ENCODE data around the gene RORB.

Gene RORB

GRCh38 chr9:74556685-74557084, 59.5 kb downstream of the RORB start:
- no peak for TF ChIP-seq CTCF (IDR thresholded peaks at IDR 0.05; ENCODE audit: low read depth, low read length)
- DNase-seq (ENCODE audit: extremely low read depth, low read depth): no peak

GRCh38 chr9:74557571-74557970, 60.4 kb downstream of the RORB start:
- DNase-seq (ENCODE audit: extremely low read depth, low read depth): no peak
- no peak for TF ChIP-seq CTCF (IDR thresholded peaks at IDR 0.05; ENCODE audit: low read depth, low read length)

GRCh38 chr9:74562611-74563010, 65.5 kb downstream of the RORB start:
- no peak for TF ChIP-seq CTCF (IDR thresholded peaks at IDR 0.05; ENCODE audit: low read depth, low read length)
- DNase-seq (ENCODE audit: extremely low read depth, low read depth): no peak

GRCh38 chr9:74570879-74571512, 73.9 kb downstream of the RORB start:
- peak; percentile 80 for TF ChIP-seq CTCF (IDR thresholded peaks at IDR 0.05; ENCODE audit: low read depth, low read length)
- no peak for DNase-seq (ENCODE audit: extremely low read depth, low read depth)

GRCh38 chr9:74573640-74574191, 76.6 kb downstream of the RORB start:
- TF ChIP-seq CTCF (IDR thresholded peaks at IDR 0.05; ENCODE audit: low read depth, low read length): no peak
- DNase-seq (ENCODE audit: extremely low read depth, low read depth): no peak

GRCh38 chr9:74576176-74576575, 79.0 kb downstream of the RORB start:
- DNase-seq (ENCODE audit: extremely low read depth, low read depth): no peak
- no peak for TF ChIP-seq CTCF (IDR thresholded peaks at IDR 0.05; ENCODE audit: low read depth, low read length)

GRCh38 chr9:74577956-74578355, 80.8 kb downstream of the RORB start:
- no peak for DNase-seq (ENCODE audit: extremely low read depth, low read depth)
- peak; percentile 47 for TF ChIP-seq CTCF (IDR thresholded peaks at IDR 0.05; ENCODE audit: low read depth, low read length)
